ENCODE results near the gene TUBB4A. TPM values are rescaled to one million over a fixed set of nuclear protein-coding genes. Genes with fewer than 3 reads are reported as not detected.

Gene TUBB4A
- total RNA-seq, 1 experiment from 2014 or later = 20.3 TPM

DNA sequence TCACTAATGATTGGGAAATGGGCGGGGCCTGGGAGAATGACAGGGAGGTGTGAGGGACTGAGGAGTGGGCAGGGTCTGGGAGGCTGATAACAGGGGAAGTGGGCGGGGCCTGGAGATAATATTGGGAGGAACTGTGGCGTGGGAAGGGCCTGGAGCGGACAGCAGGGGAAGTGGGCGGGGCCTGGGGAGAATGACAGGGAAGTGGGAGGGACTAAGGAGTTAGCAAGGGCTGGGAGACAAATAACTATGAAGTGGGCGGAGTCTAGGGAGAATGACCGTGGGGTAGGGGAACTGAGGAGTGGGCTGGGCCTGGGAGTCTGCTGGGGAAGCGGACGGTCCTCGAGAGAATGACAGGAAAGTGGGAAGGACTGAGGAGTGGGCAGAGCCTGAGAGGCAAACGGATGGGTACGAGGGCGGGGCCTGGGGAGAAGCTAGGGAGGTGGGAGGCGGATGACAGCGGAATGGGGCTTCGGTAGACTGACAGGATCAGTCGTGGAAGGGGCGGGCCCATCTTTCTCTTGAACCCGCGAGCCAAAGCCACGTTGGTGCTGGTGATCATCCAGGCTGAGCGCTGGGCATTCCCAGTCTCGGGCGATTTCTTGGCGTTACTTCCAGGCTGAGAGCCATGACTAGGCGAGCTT lies 14.0 kb upstream of the TUBB4A start:
- TF ChIP-seq, protein P1, sequence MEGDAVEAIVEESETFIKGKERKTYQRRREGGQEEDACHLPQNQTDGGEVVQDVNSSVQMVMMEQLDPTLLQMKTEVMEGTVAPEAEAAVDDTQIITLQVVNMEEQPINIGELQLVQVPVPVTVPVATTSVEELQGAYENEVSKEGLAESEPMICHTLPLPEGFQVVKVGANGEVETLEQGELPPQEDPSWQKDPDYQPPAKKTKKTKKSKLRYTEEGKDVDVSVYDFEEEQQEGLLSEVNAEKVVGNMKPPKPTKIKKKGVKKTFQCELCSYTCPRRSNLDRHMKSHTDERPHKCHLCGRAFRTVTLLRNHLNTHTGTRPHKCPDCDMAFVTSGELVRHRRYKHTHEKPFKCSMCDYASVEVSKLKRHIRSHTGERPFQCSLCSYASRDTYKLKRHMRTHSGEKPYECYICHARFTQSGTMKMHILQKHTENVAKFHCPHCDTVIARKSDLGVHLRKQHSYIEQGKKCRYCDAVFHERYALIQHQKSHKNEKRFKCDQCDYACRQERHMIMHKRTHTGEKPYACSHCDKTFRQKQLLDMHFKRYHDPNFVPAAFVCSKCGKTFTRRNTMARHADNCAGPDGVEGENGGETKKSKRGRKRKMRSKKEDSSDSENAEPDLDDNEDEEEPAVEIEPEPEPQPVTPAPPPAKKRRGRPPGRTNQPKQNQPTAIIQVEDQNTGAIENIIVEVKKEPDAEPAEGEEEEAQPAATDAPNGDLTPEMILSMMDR (conservative IDR thresholded peaks at IDR 0.05) = no peak
- H4K91ac ChIP-seq (ENCODE audit: insufficient read length, low read depth, low read length) = no peak overlapping the region
- H2AFZ ChIP-seq (ENCODE audit: low read length) = peak overlapping the region; percentile 96
- no peak overlapping the region for H3K56ac ChIP-seq (ENCODE audit: insufficient read length, low read depth, low read length)
- no peak overlapping the region for H3K4ac ChIP-seq (ENCODE audit: low read depth, low read length)
- H3K79me2 ChIP-seq (ENCODE audit: insufficient read depth, low read length) = no peaks in the 10 kb centered on the region
- H2BK15ac ChIP-seq (ENCODE audit: low read depth, low read length) = no peak overlapping the region
- H2AK5ac ChIP-seq (ENCODE audit: insufficient read length, low read length) = no peak overlapping the region
- H3K79me1 ChIP-seq (ENCODE audit: insufficient read depth, low read depth, low read length, poor library complexity, severe bottlenecking) = no peaks in the 10 kb centered on the region
- H4K5ac ChIP-seq (ENCODE audit: insufficient read length, low read depth, low read length) = no peak overlapping the region
- Mint-ChIP-seq H3K9me3 (no peaks in the 10 kb centered on the region; a peak in 2 of 5 replicates), H3K27ac (no peak overlapping the region; a peak in 3 of 7 replicates), H3K4me1 (peaks cover 8 to 23% of the 10 kb centered on the region in 2 experiments), H3K36me3 (ENCODE audit: insufficient read depth in 1 of 3, low read depth in 3 of 3) (no peaks in the 10 kb centered on the region; a peak in 1 of 7 replicates), H3K27me3 (ENCODE audit: low read depth) (peaks cover 5% of the 10 kb centered on the region; the same call in 1 of the 2 replicates), H3K4me3 (peak overlapping the region; percentile 82 to 98)
- H3K14ac ChIP-seq (ENCODE audit: insufficient read depth, low read length) = no peak overlapping the region
- no peaks in the 10 kb centered on the region for H3K27me3 ChIP-seq (ENCODE audit: insufficient read depth, low read length)
- no peak overlapping the region for H3K23ac ChIP-seq (ENCODE audit: insufficient read length, low read depth, low read length)
- H2BK5ac ChIP-seq (ENCODE audit: insufficient read length, low read length) = no peak overlapping the region
- H3K27ac ChIP-seq (ENCODE audit: insufficient read length, low read depth, low read length) = no peak overlapping the region
- H2BK120ac ChIP-seq (ENCODE audit: low read depth, low read length, poor library complexity, severe bottlenecking) = no peak overlapping the region
- no peaks in the 10 kb centered on the region for H4K20me1 ChIP-seq (ENCODE audit: control insufficient read depth, insufficient read depth, insufficient read length)
- no peak overlapping the region for H3K9ac ChIP-seq (ENCODE audit: extremely low read depth, insufficient read length, low read length)
- peak overlapping the region; percentile 84 for H3K4me2 ChIP-seq (ENCODE audit: insufficient read depth, insufficient read length, low read length)
- no peak overlapping the region for H3T11ph ChIP-seq (ENCODE audit: low read length)
- H3K9me3 ChIP-seq (ENCODE audit: control insufficient read depth, low read depth, low read length) = no peaks in the 10 kb centered on the region
- no peak overlapping the region for H4K8ac ChIP-seq (replicated peaks; ENCODE audit: insufficient read length, low read depth, low read length)
- H3K23me2 ChIP-seq (ENCODE audit: insufficient read length, low read depth, low read length, poor library complexity, severe bottlenecking) = peaks cover 8% of the 10 kb centered on the region
- DNase-seq = peak; percentile 99
- H3K18ac ChIP-seq (ENCODE audit: insufficient read length, low read depth, low read length) = no peak overlapping the region
- no peak overlapping the region for H2BK12ac ChIP-seq (ENCODE audit: insufficient read length, low read depth, low read length)
- H2BK20ac ChIP-seq (ENCODE audit: low read depth, low read length, poor library complexity, severe bottlenecking) = no peak overlapping the region
- whole genome bisulfite sequencing (ENCODE audit: extremely low coverage, insufficient read length, low lambda C conversion rate) = no CpG with 5 or more reads among the region's 26 CpGs
- peaks cover 4% of the 10 kb centered on the region; the same call in 1 of the 2 replicates for H3K4me1 ChIP-seq (ENCODE audit: insufficient read depth, low read length)

Measured in H9 (cell line).